ENCODE measurements around the gene SORBS2. TPM values are rescaled to one million over a fixed set of nuclear protein-coding genes. Genes with fewer than 3 reads are reported as not detected.

SORBS2 gene
- total and polyA plus RNA-seq, 9 donors, result 17.4 to 204 (median 32.7) TPM

GRCh38 chr4:185587030-185587426, 225.0 kb downstream of the SORBS2 start:
- WGBS, 3 donors, result 35 to 57% (median 35%) methylated on average over 6 of the region's 6 CpGs
- intact Hi-C loops (cut with DNase I), result loop anchor here in 1 of 4 donors (10.0 kb wide), 1 partner anchor 382 kb away; the partner anchor contains the start of genes CFAP97 and SNX25

GRCh38 chr4:185585211-185585610, 226.8 kb downstream of the SORBS2 start:
- Histone ChIP-seq H3K4me3 (no peak overlapping the region), H3K4me1 (ENCODE audit: insufficient read depth) (no peaks in the 10 kb centered on the region), H3K9me3 (no peaks in the 10 kb centered on the region), H3K27ac (no peak overlapping the region), H3K36me3 (no peaks in the 10 kb centered on the region), H3K27me3 (no peaks in the 10 kb centered on the region)
- 12 to 42% (median 18%) methylated on average over 1 of the region's 1 CpG for WGBS, 3 donors
- intact Hi-C loops (cut with DNase I), result loop anchor here in 1 of 4 donors (10.0 kb wide), 1 partner anchor 380 kb away; the partner anchor contains the start of genes CFAP97 and SNX25
- TF ChIP-seq CTCF (IDR thresholded peaks at IDR 0.05) (no peak), EP300 (IDR thresholded peaks at IDR 0.05) (no peak), POLR2A (IDR thresholded peaks at IDR 0.05) (no peak)
- DNase-seq, result no peak

More at GRCh38 chr4:185587030-185587426, 225.0 kb downstream of the SORBS2 start:
- H3K9me3 ChIP-seq, result no peaks in the 10 kb centered on the region
- no peaks in the 10 kb centered on the region for H3K27me3 ChIP-seq
- H3K4me1 ChIP-seq (ENCODE audit: insufficient read depth), result peaks cover 4% of the 10 kb centered on the region
- no peak overlapping the region for H3K27ac ChIP-seq
- TF ChIP-seq CTCF (IDR thresholded peaks at IDR 0.05) (no peak), EP300 (IDR thresholded peaks at IDR 0.05) (no peak), POLR2A (IDR thresholded peaks at IDR 0.05) (no peak)
- no peak for DNase-seq
- H3K4me3 ChIP-seq, result no peak overlapping the region
- no peaks in the 10 kb centered on the region for H3K36me3 ChIP-seq

GRCh38 chr4:185583813-185584212, 228.2 kb downstream of the SORBS2 start:
- Histone ChIP-seq H3K9me3 (no peaks in the 10 kb centered on the region), H3K27ac (no peak overlapping the region), H3K4me1 (ENCODE audit: insufficient read depth) (no peaks in the 10 kb centered on the region), H3K4me3 (no peak overlapping the region), H3K36me3 (no peaks in the 10 kb centered on the region), H3K27me3 (no peaks in the 10 kb centered on the region)
- DNase-seq, result no peak
- 92 to 97% (median 95%) methylated on average over 1 of the region's 1 CpG for WGBS, 3 donors
- intact Hi-C loops (cut with DNase I), result loop anchor here in 1 of 4 donors (10.0 kb wide), 1 partner anchor 379 kb away; the partner anchor contains the start of genes CFAP97 and SNX25
- TF ChIP-seq POLR2A (IDR thresholded peaks at IDR 0.05), result no peak
- no peak for TF ChIP-seq CTCF (IDR thresholded peaks at IDR 0.05)
- TF ChIP-seq EP300 (IDR thresholded peaks at IDR 0.05), result no peak

- Histone ChIP-seq H3K4me3 (no peak overlapping the region), H3K27me3 (no peaks in the 10 kb centered on the region), H3K4me1 (ENCODE audit: insufficient read depth) (no peaks in the 10 kb centered on the region), H3K9me3 (no peaks in the 10 kb centered on the region), H3K36me3 (no peaks in the 10 kb centered on the region), H3K27ac (no peak overlapping the region)
- DNase-seq, result no peak
- 82 to 91% (median 87%) methylated on average over 7 of the region's 7 CpGs for WGBS, 3 donors
- TF ChIP-seq CTCF (IDR thresholded peaks at IDR 0.05) (no peak), EP300 (IDR thresholded peaks at IDR 0.05) (no peak), POLR2A (IDR thresholded peaks at IDR 0.05) (no peak)
- intact Hi-C loops (cut with DNase I), result loop anchor here in 1 of 4 donors (10.0 kb wide), 1 partner anchor 378 kb away; the partner anchor contains the start of genes CFAP97 and SNX25
These were observed 229.2 kb downstream of the SORBS2 start for GRCh38 chr4:185582651-185583400.
